CD4-positive, alpha-beta T cell treated with Interleukin-21 for 1 hour (primary cell): ENCODE data around the gene DNMT3B.
A peak's percentile ranks its signal among the peaks of the same experiment; 100 is the strongest.
"Not testable (repeated sequence)": the region's sequence is repeated elsewhere in the genome, so short reads cannot be mapped to it uniquely, and the experiment has no call there.

ENCODE experiments used
- DNase-seq: peaks from one replicate; pipeline ENCODE4 v3.0.0-alpha.2; 2020

Gene DNMT3B

GRCh38 chr20:32792316-32792715, 30.1 kb downstream of the DNMT3B start:
- peak; percentile 62 for DNase-seq

GRCh38 chr20:32792731-32793458, 30.7 kb downstream of the DNMT3B start:
- DNase-seq = no peak

GRCh38 chr20:32796383-32796948, 34.3 kb downstream of the DNMT3B start:
- DNase-seq = no peak

- DNase-seq = no peak
Observed at GRCh38 chr20:32796981-32797451, 34.8 kb downstream of the DNMT3B start.

- not testable (repeated sequence) for DNase-seq
Observed at GRCh38 chr20:32797571-32797970, 35.4 kb downstream of the DNMT3B start.

- DNase-seq = no peak
Observed at GRCh38 chr20:32798046-32798981, 36.1 kb downstream of the DNMT3B start.

GRCh38 chr20:32803092-32803491, 40.9 kb downstream of the DNMT3B start:
- no peak for DNase-seq

- no peak for DNase-seq
Observed at GRCh38 chr20:32804022-32804715, 42.0 kb downstream of the DNMT3B start.

GRCh38 chr20:32804817-32805216, 42.6 kb downstream of the DNMT3B start:
- DNase-seq = no peak

- DNase-seq = no peak
Observed at GRCh38 chr20:32805721-32806120, 43.5 kb downstream of the DNMT3B start.

GRCh38 chr20:32806356-32806755, 44.2 kb downstream of the DNMT3B start:
- DNase-seq = no peak

GRCh38 chr20:32807706-32808105, 45.5 kb downstream of the DNMT3B start:
- no peak for DNase-seq

- DNase-seq = no peak
Observed at GRCh38 chr20:32808438-32808837, 46.3 kb downstream of the DNMT3B start.

- DNase-seq = no peak
Observed at GRCh38 chr20:32809907-32810306, 47.7 kb downstream of the DNMT3B start.

GRCh38 chr20:32810941-32811340, 48.8 kb downstream of the DNMT3B start:
- no peak for DNase-seq

GRCh38 chr20:32811886-32812285, 49.7 kb downstream of the DNMT3B start:
- no peak for DNase-seq

GRCh38 chr20:32819992-32820697, 58.0 kb downstream of the DNMT3B start:
- DNase-seq = no peak

- DNase-seq = peak; percentile 16
Observed at GRCh38 chr20:32820698-32821377, 58.7 kb downstream of the DNMT3B start.

GRCh38 chr20:32822225-32822624, 60.0 kb downstream of the DNMT3B start:
- DNase-seq = no peak

- DNase-seq = no peak
Observed at GRCh38 chr20:32823078-32823477, 60.9 kb downstream of the DNMT3B start.

GRCh38 chr20:32823737-32824588, 61.8 kb downstream of the DNMT3B start:
- DNase-seq = no peak
